Esophagus (tissue), 2 donors: Measurements from ENCODE around the gene ATP2B2. TPM values are rescaled to one million over a fixed set of nuclear protein-coding genes. Genes with fewer than 3 reads are reported as not detected.

ENCODE experiments used
- H3K27ac ChIP-seq, 2 donors: one replicate each; pipeline ENCODE4 v1.5.1; 2013; ENCODE audit warnings: low read depth in 2 of 2, mild to moderate bottlenecking in 2 of 2, inconsistent platforms in 1 of 2, low read length in 1 of 2, moderate library complexity in 1 of 2
- H3K27me3 ChIP-seq, 2 donors: one replicate each; pipeline ENCODE4 v1.6.1; 2013; ENCODE audit warnings: low read length in 2 of 2, control low read depth in 1 of 2, mild to moderate bottlenecking in 1 of 2; ENCODE audit not compliant: insufficient read depth in 2 of 2, control insufficient read depth in 1 of 2
- H3K36me3 ChIP-seq, 2 donors: one replicate each; pipeline ENCODE4 v1.6.1; 2013; ENCODE audit warnings: low read length in 1 of 2; ENCODE audit not compliant: control insufficient read depth in 2 of 2, insufficient read depth in 2 of 2
- H3K4me1 ChIP-seq, 2 donors: one replicate each; pipeline ENCODE4 v1.6.1; 2013; ENCODE audit warnings: low read length in 1 of 2; ENCODE audit not compliant: control insufficient read depth in 2 of 2, insufficient read depth in 2 of 2
- H3K4me3 ChIP-seq, 2 donors: one replicate each; pipeline ENCODE4 v1.5.1; 2013; ENCODE audit warnings: low read length in 2 of 2, mild to moderate bottlenecking in 2 of 2, low read depth in 1 of 2, moderate library complexity in 1 of 2
- H3K9me3 ChIP-seq, 2 donors: one replicate each; pipeline ENCODE4 v1.6.1; 2013; ENCODE audit warnings: mild to moderate bottlenecking in 2 of 2, low read depth in 1 of 2, low read length in 1 of 2, moderate library complexity in 1 of 2; ENCODE audit not compliant: control insufficient read depth in 2 of 2, insufficient read depth in 1 of 2
- WGBS, 2 donors: extraction: QIAGEN DNeasy Blood & Tissue Kit; methylation state at CpG; one replicate each; pipeline ENCODE4 v1.1.7; 2013; 5-methylcytosine and 5-hydroxymethylcytosine counted together
- polyA plus RNA-seq, 2 donors: library from polyadenylated mRNA; stranded (reverse); fragments of 200-250 nt; gene quantifications; one replicate each; pipeline ENCODE4 v1.2.3, GENCODE V29; 2013
- donor health status: healthy with polysubstance abuse.
- donor health status: Bipolar disorder and iron deficiency.

Gene ATP2B2
- polyA plus RNA-seq, 2 donors, result 0.06 to 0.08 TPM

DNA sequence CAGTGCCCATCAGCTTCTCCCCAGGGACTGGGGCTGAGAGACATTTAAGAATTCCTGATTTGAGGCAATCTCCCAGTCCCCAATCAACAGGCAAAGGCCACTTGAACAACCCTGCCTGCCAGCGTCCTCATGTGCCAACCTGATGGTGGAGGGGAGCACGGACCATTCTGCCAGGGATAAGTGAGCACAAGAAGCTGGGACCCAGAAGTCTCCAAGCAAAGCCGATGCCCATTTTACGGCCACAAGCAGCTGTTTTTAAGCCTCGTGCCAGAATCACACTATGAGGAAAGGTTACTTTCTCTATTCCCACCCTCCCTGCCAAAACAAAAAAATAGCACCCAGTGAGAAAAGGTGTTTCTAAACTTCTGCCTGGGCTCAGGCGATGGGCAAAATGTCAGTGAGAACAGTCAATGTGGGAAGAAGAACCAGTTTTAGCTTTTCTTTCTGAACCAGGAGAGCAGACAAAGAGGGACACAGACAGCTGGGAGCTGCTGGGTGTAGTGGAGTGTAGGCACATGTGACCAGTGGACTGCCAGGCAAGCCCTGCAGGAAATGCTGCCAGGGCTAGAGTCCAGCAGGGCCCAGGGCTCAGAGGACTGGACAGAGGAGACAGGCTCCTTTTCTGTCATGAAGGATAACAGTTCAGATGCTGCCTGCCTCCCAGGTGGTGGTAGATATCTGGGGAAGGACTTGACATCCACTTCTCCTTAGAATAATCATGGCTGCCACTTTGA lies 57.7 kb downstream of the ATP2B2 start:
- WGBS, 2 donors, result 69% methylated on average over 6 of the region's 6 CpGs
- no peak overlapping the region for H3K4me3 ChIP-seq
- H3K9me3 ChIP-seq, result peaks cover 0 to 3% of the 10 kb centered on the region in 2 donors
- no peaks in the 10 kb centered on the region for H3K4me1 ChIP-seq
- H3K36me3 ChIP-seq, result no peaks in the 10 kb centered on the region
- no peak overlapping the region for H3K27ac ChIP-seq
- no peaks in the 10 kb centered on the region for H3K27me3 ChIP-seq

DNA sequence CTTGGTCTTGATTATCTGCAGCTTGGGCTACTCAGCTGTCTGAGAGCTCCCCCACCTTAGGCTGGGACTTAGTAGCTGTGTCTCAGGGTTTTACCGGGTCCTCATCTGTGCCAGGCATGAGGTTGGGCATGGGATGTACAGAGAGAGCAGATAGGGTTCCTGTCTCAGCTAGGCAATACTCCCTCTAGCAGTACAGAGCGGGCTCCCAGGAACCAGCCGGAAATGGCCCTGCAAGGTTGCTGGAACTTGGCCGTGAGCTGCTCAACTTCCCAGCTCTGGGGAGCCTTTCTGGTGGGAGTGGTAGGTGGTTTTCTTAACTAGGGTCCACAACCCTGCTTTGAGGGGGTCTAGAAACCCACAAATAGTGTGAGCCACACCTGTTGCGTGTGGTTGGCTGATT lies 58.3 kb downstream of the ATP2B2 start:
- Histone ChIP-seq H3K9me3 (peaks cover 0 to 3% of the 10 kb centered on the region in 2 donors), H3K27ac (no peak overlapping the region), H3K36me3 (no peaks in the 10 kb centered on the region), H3K27me3 (no peaks in the 10 kb centered on the region), H3K4me1 (no peaks in the 10 kb centered on the region), H3K4me3 (no peak overlapping the region)
- WGBS, 2 donors, result 80 to 90% methylated on average over 5 of the region's 5 CpGs

DNA sequence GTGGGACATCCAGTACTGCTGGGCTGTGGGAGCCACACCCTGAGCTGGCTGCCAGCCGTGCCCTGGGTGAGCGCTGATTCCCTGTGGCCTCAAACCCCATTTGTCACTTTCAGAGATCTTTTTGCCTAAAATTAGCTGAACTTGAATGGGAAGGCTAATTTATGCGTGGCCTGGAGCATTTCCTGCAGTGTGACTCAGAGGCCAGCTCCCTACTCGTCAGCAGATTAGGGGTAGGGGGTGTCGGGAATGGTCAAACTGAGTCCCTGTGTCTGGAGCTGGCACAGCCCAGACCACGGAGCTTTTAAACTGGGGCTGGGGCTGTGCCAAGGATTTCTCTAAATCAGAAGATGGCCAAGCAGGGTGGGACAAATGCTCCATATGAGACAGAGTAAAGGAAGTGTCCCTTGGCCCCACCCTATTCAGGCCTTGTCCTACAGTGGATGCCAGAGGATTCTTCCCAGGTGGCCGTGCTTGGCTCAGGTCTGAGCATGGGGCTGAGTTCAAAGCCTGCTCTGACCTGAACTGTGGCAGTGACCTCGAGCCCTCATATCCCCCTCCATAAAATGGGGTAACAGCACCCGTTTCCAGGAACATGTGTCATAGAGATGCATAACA lies 59.7 kb downstream of the ATP2B2 start:
- Histone ChIP-seq H3K27ac (no peak overlapping the region), H3K9me3 (peaks cover 0 to 3% of the 10 kb centered on the region in 2 donors), H3K36me3 (no peaks in the 10 kb centered on the region), H3K27me3 (no peaks in the 10 kb centered on the region), H3K4me1 (no peaks in the 10 kb centered on the region), H3K4me3 (no peak overlapping the region)
- 46 to 48% methylated on average over 9 of the region's 9 CpGs for WGBS, 2 donors

DNA sequence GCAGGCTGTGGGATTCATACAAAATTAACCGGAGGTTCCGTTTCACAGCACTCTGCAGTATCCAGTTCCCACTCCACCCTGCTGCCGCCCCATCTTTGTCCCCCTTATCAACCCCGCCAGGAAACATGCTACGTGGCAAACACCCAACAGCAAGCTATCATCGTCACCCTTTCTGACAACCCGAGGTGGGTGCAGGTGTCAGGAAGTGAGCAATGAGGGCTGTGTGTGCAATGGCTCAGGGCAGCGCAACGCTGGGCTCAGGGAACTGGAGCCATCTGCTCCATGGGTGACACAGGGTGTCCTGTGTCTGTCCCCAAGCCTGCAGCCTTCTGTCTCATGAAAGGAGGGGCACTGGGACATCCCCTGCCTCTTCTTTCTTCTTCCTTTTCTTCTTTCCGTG lies 60.9 kb downstream of the ATP2B2 start:
- Histone ChIP-seq H3K4me3 (no peak overlapping the region), H3K36me3 (no peaks in the 10 kb centered on the region), H3K4me1 (no peaks in the 10 kb centered on the region), H3K9me3 (no peaks in the 10 kb centered on the region), H3K27me3 (no peaks in the 10 kb centered on the region), H3K27ac (no peak overlapping the region)
- 65 to 77% methylated on average over 10 of the region's 10 CpGs for WGBS, 2 donors

DNA sequence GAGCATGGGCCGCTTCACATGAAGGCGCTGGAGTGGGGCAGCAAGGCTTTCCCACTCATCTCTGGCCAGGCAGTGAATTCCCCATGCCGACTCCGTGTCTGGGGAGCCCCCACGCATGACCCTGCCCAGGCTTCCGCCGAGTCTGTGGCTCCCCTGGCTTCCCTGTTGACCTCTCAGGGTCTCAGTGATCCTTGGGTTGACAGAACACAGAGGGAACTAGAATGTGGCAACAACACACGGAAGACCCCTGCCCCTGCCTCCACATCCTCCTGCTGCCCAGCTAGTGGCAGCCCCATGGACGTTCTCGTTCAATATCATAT lies 61.3 kb downstream of the ATP2B2 start:
- no peaks in the 10 kb centered on the region for H3K9me3 ChIP-seq
- H3K27ac ChIP-seq, result no peak overlapping the region
- no peaks in the 10 kb centered on the region for H3K27me3 ChIP-seq
- 79 to 88% methylated on average over 10 of the region's 10 CpGs for WGBS, 2 donors
- H3K4me1 ChIP-seq, result no peaks in the 10 kb centered on the region
- no peak overlapping the region for H3K4me3 ChIP-seq
- no peaks in the 10 kb centered on the region for H3K36me3 ChIP-seq

DNA sequence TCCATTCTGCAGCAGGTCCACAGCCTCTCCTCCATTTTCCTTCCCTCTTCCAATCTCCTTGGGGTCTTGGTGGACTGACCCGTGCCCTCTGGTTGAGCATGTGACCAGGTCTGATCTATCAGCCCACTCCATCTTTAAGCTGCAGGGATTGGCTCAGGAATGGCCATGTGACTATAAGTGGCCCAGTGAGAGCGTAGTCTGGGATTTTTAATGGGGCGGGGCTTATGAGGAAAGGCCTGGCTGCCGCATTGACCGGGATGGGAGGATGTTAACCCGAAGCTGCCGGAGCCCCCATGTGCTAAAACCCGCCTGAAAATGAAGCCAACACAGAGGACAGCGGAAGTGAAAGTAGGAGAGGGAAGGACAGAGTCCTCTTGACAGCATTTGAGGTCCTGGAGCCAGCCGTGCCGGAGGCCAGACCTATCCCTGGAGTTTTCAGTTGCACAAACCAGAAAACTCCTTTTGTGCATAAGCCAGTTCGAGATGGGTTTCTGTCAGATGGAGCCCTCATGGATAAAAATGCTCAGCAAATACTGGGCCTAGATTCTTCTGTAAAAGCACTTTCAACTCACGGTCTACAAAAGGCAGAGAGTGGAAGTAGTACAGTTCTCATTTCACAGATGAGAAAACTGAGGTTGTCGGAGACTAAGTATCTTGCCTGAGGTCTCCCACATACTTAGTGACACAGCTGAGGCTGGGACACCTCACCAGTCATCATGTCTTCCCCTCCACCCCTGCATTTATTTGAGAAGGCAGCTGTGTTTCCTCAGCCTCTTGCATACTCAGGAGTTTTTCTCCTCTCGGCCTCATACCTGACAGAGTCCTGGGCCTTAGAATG lies 61.9 kb downstream of the ATP2B2 start:
- H3K27ac ChIP-seq, result no peak overlapping the region
- no peaks in the 10 kb centered on the region for H3K27me3 ChIP-seq
- no peaks in the 10 kb centered on the region for H3K9me3 ChIP-seq
- no peak overlapping the region for H3K4me3 ChIP-seq
- H3K36me3 ChIP-seq, result no peaks in the 10 kb centered on the region
- WGBS, 2 donors, result 76 to 82% methylated on average over 15 of the region's 15 CpGs
- H3K4me1 ChIP-seq, result no peaks in the 10 kb centered on the region

DNA sequence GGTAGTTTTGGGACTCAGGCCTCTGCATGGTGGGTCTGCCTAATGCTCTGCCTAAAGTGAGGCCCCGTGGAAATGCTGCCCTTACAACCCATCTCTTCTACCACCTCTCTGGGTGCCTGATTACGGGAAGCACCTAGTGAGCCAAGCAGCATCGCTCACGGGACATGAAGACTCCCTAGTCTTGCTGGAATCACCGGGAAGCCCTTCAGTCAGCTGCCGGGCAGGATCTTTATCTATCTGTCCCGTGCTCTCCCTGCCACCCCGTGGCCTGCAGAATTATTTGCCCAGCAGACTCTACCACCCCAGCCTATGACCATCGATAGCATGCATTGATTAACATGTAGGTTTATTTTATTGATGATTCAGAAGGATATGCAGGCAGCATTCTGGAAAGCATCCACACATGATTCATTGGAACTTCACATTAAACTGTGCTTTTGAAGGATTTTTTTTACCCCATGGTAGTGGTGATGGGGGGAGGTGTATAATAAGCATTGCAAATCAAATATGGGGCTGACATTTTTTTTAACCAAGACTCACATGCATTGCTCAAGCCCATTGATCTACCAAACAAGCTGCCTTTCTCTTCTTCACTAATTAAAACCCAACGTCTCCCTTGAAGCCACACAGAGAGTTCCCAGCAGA lies 63.1 kb downstream of the ATP2B2 start:
- WGBS, 2 donors, result 69 to 76% methylated on average over 10 of the region's 10 CpGs
- no peak overlapping the region for H3K4me3 ChIP-seq
- H3K4me1 ChIP-seq, result no peaks in the 10 kb centered on the region
- H3K27me3 ChIP-seq, result no peaks in the 10 kb centered on the region
- H3K9me3 ChIP-seq, result no peaks in the 10 kb centered on the region
- H3K36me3 ChIP-seq, result no peaks in the 10 kb centered on the region
- no peak overlapping the region for H3K27ac ChIP-seq

DNA sequence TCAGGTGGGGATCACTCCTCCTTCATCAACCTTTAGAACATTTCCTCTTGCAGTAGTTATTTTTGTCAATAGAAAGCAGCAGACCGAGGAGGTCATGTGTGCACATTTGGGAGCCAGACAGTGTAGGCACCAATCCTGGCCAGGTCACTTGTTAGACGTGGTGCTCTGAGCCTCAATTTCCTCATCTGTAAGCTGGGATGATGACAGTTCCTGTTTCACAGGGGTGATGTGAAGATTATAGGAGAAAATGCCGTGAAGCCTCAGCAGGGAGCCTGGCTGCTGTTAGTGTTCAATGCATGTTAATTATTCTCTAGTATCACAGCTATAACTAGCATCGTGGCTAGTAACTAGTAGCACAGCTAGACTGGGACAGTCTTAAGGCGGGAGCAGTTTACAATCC lies 64.7 kb downstream of the ATP2B2 start:
- Histone ChIP-seq H3K36me3 (no peaks in the 10 kb centered on the region), H3K4me1 (no peaks in the 10 kb centered on the region), H3K4me3 (no peak overlapping the region), H3K27me3 (no peaks in the 10 kb centered on the region), H3K27ac (no peak overlapping the region), H3K9me3 (no peaks in the 10 kb centered on the region)
- 74 to 81% methylated on average over 5 of the region's 5 CpGs for WGBS, 2 donors

DNA sequence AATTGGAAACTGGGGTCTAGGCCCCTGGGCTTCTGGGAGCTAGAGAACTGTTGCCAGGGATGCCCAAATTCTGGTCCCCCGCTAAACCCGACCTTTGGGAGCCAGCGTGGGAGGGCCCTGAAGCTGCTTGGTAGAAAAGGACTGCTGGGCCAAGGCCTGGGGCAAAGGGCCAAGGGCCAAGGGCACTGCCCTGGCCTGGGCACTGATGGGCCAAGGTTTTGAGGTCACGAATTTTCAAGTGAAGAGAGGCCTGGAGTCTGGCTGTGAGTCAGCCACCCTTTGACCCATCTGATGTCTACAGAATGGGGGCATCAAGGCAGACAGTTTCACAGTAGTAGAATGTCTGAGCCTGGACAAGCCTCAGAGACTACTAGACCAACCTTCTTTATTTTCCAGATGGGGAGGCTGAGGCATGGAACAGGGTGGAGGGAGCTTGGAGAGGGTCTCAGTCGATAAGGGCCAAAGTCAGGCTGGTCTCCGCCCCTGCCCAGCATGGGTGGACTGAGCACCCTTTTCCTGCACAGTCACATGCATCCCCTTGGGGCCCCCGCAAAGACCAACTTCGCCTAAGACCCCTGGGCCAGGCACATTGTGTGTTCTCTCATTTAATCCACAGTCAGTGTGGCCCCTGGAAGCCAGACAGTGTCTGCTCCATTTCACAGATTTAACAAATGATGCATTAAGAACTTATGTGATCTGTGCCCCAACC lies 66.3 kb downstream of the ATP2B2 start:
- no peaks in the 10 kb centered on the region for H3K36me3 ChIP-seq
- no peaks in the 10 kb centered on the region for H3K27me3 ChIP-seq
- no peak overlapping the region for H3K4me3 ChIP-seq
- H3K4me1 ChIP-seq, result no peaks in the 10 kb centered on the region
- 87 to 89% methylated on average over 8 of the region's 8 CpGs for WGBS, 2 donors
- no peak overlapping the region for H3K27ac ChIP-seq
- no peaks in the 10 kb centered on the region for H3K9me3 ChIP-seq
